ENCODE measurements around the gene PPP2R5E. TPM values are rescaled to one million over a fixed set of nuclear protein-coding genes. Genes with fewer than 3 reads are reported as not detected.
A peak's percentile ranks its signal among the peaks of the same experiment; 100 is the strongest.

The PPP2R5E gene
- total and polyA plus RNA-seq, 10 of the 15 experiments (the other 5 are each of a cell fraction or from before 2014, with no cell fraction given): 11.4 to 56.2 (median 22.7) TPM

- DNase-seq (ENCODE audit: low read depth, low spot score) (no peak), ATAC-seq (no peak), FAIRE-seq (no peak)
- no TSS peak for BruUV-seq (replicated peaks)
- in situ Hi-C loops (cut with MboI) (no loop called here), intact Hi-C loops (cut with micrococcal nuclease; ENCODE audit: unreplicated experiment) (no loop called here)
- Histone ChIP-seq H3K36me3 (ENCODE audit: control insufficient read depth in 2 of 2, insufficient read depth in 2 of 2, low read length in 1 of 2) (no peaks in the 10 kb centered on the region; a peak in 2 of 4 replicates), H4K20me1 (ENCODE audit: control insufficient read depth, insufficient read depth) (no peaks in the 10 kb centered on the region; the same call in 1 of the 2 replicates), H3K79me2 (ENCODE audit: control insufficient read depth, insufficient read depth, low read length) (peaks cover 33% of the 10 kb centered on the region), H3K9me3 (replicated peaks; ENCODE audit: control insufficient read depth, insufficient read depth, low read length) (no peaks in the 10 kb centered on the region), H3K27ac (ENCODE audit: control insufficient read depth, insufficient read depth) (no peak overlapping the region), H3K4me1 (ENCODE audit: control insufficient read depth, insufficient read depth, low read length) (peaks cover 14% of the 10 kb centered on the region), H3K4me3 (no peak overlapping the region), H3K4me2 (ENCODE audit: control insufficient read depth, insufficient read depth) (no peak overlapping the region), H3K9ac (ENCODE audit: control insufficient read depth, insufficient read depth, low read length) (no peak overlapping the region), H3K27me3 (replicated peaks in 1 of 2; ENCODE audit: control insufficient read depth in 2 of 2, insufficient read depth in 2 of 2, low read length in 1 of 2) (no peaks in the 10 kb centered on the region), H2AFZ (ENCODE audit: control insufficient read depth, low read depth, low read length) (no peak overlapping the region)
- ChIA-PET RAD21 (ENCODE audit: unreplicated experiment) (no interaction called here), POLR2A (no interaction called here), SMC1A (ENCODE audit: uncharacterized antibody, unreplicated experiment) (no interaction called here), CTCF (no interaction called here)
- TF ChIP-seq FOXM1 (IDR thresholded peaks at IDR 0.05; ENCODE audit: low read depth, low read length) (no peak), SREBF1 (IDR thresholded peaks at IDR 0.05; ENCODE audit: low read length) (no peak), NFYB (IDR thresholded peaks at IDR 0.05; ENCODE audit: insufficient read depth, low read depth, low read length) (0 out of 2 replicates have a peak, but pooled peaks have one; percentile 13), ZNF687 (IDR thresholded peaks at IDR 0.05) (no peak)
- WGBS (ENCODE audit: insufficient coverage, insufficient replicate concordance, low lambda C conversion rate, missing lambda C conversion rate): 82% methylated on average over 2 of the region's 2 CpGs
Observed at GRCh38 chr14:63435204-63435603, 108.0 kb downstream of the PPP2R5E start.

Measured in GM12878 (cell line).